GM12891 (cell line): Measurements from ENCODE around the gene ZIC4.

Experiments
- POLR2A ChIP-seq: IDR thresholded peaks from 2 replicates; pipeline ENCODE4 v1.6.1; 2011; ENCODE audit warnings: low read depth, low read length, control low read depth
- POLR2AphosphoS5 ChIP-seq: IDR thresholded peaks from 2 replicates; pipeline ENCODE4 v1.6.1; 2011; ENCODE audit warnings: low read depth, low read length, control low read depth
- SPI1 ChIP-seq: IDR thresholded peaks from 2 replicates; pipeline ENCODE4 v1.6.1; 2011; ENCODE audit warnings: low read depth, low read length, control low read depth
- TAF1 ChIP-seq: IDR thresholded peaks from 2 replicates; pipeline ENCODE4 v1.6.1; 2011; ENCODE audit warnings: low read depth, low read length, control low read depth

GRCh38 chr3:147360646-147361453, 45.5 kb downstream of the ZIC4 start:
- TF ChIP-seq SPI1 (no peak), TAF1 (no peak), POLR2A (no peak), POLR2AphosphoS5 (no peak)
